Neuronal stem cell (in vitro differentiated cells): ENCODE data around the gene CARD6.
"Not testable (repeated sequence)": the region's sequence is repeated elsewhere in the genome, so short reads cannot be mapped to it uniquely, and the experiment has no call there.

Experiments used
- DNase-seq: peaks from one replicate; pipeline ENCODE4 v3.0.0-alpha.2; 2013; ENCODE audit warnings: low spot score
- H2AFZ ChIP-seq: one replicate; pipeline ENCODE4 v1.6.1; 2013; ENCODE audit warnings: mild to moderate bottlenecking, low read length, inconsistent platforms
- H2AK5ac ChIP-seq: 2 replicates; pipeline ENCODE4 v1.6.1; 2013; ENCODE audit warnings: low read depth, mild to moderate bottlenecking, inconsistent platforms, low read length, moderate library complexity, mixed read lengths
- H2BK120ac ChIP-seq: 2 replicates; pipeline ENCODE4 v1.6.1; 2013; ENCODE audit warnings: low read depth, mild to moderate bottlenecking, inconsistent platforms, low read length, moderate library complexity, mixed read lengths
- H2BK12ac ChIP-seq: one replicate; pipeline ENCODE4 v1.6.1; 2013; ENCODE audit warnings: low read length, inconsistent platforms
- H2BK15ac ChIP-seq: 2 replicates; pipeline ENCODE4 v1.6.1; 2013; ENCODE audit warnings: mild to moderate bottlenecking, low read length, inconsistent platforms, mixed read lengths
- H2BK5ac ChIP-seq: one replicate; pipeline ENCODE4 v1.6.1; 2013; ENCODE audit warnings: inconsistent platforms, mild to moderate bottlenecking, low read length, moderate library complexity
- H3K14ac ChIP-seq: one replicate; pipeline ENCODE4 v1.6.1; 2013; ENCODE audit warnings: low read length, inconsistent platforms
- H3K18ac ChIP-seq: 2 replicates; pipeline ENCODE4 v1.6.1; 2013; ENCODE audit warnings: low read length, inconsistent platforms
- H3K23ac ChIP-seq: 2 replicates; pipeline ENCODE4 v1.6.1; 2013; ENCODE audit warnings: low read depth, mild to moderate bottlenecking, mixed read lengths, low read length, inconsistent platforms; ENCODE audit not compliant: poor library complexity
- H3K27ac ChIP-seq: replicated peaks from 3 replicates; pipeline ENCODE4 v1.5.1; 2013; ENCODE audit warnings: low read length, inconsistent platforms
- H3K27me3 ChIP-seq, 3 experiments: 2 replicates each; pipeline ENCODE4 v1.6.1; 2013; ENCODE audit warnings: low read length in 3 of 3, mild to moderate bottlenecking in 2 of 3, inconsistent platforms in 1 of 3, low read depth in 1 of 3, mixed read lengths in 1 of 3, moderate library complexity in 1 of 3; ENCODE audit not compliant: control insufficient read depth in 3 of 3, insufficient read depth in 3 of 3
- H3K36me3 ChIP-seq, 2 donors: replicated peaks in 1 of 2; 2 replicates each; pipeline ENCODE4 v1.6.1; 2013; ENCODE audit warnings: low read length in 2 of 2; ENCODE audit not compliant: control insufficient read depth in 2 of 2, insufficient read depth in 2 of 2
- H3K4ac ChIP-seq: 2 replicates; pipeline ENCODE4 v1.6.1; 2013; ENCODE audit warnings: inconsistent platforms, mild to moderate bottlenecking, low read length, moderate library complexity
- H3K4me1 ChIP-seq, 2 donors: 1 replicate in 1 of 2; 2 replicates in 1 of 2; pipeline ENCODE4 v1.6.1; 2013; ENCODE audit warnings: low read length in 2 of 2, low read depth in 1 of 2; ENCODE audit not compliant: control insufficient read depth in 2 of 2, insufficient read depth in 1 of 2
- H3K4me2 ChIP-seq: one replicate; pipeline ENCODE4 v1.6.1; 2013; ENCODE audit warnings: mild to moderate bottlenecking, low read length, inconsistent platforms; ENCODE audit not compliant: insufficient read depth, poor library complexity, severe bottlenecking
- H3K4me3 ChIP-seq, 2 donors: 2 replicates each; pipeline ENCODE4 v1.5.1; 2013; ENCODE audit warnings: low read length in 2 of 2, mild to moderate bottlenecking in 2 of 2, inconsistent platforms in 1 of 2, moderate library complexity in 1 of 2
- H3K79me1 ChIP-seq: one replicate; pipeline ENCODE4 v1.6.1; 2013; ENCODE audit warnings: low read depth, mild to moderate bottlenecking, inconsistent platforms, low read length, moderate library complexity
- H3K9ac ChIP-seq: one replicate; pipeline ENCODE4 v1.6.1; 2013; ENCODE audit warnings: mild to moderate bottlenecking, low read depth, low read length, inconsistent platforms; ENCODE audit not compliant: poor library complexity
- H3K9me3 ChIP-seq, 2 donors: replicated peaks in 1 of 2; 2 replicates each; pipeline versions ENCODE3 to v1.6.1; 2013; ENCODE audit warnings: low read length in 2 of 2, mild to moderate bottlenecking in 2 of 2, inconsistent platforms in 1 of 2, low read depth in 1 of 2, mixed read lengths in 1 of 2, moderate library complexity in 1 of 2; ENCODE audit not compliant: control insufficient read depth in 2 of 2, insufficient read depth in 1 of 2
- H4K8ac ChIP-seq: one replicate; pipeline ENCODE4 v1.6.1; 2013; ENCODE audit warnings: low read depth, mild to moderate bottlenecking, inconsistent platforms, low read length, moderate library complexity
- H4K91ac ChIP-seq: one replicate; pipeline ENCODE4 v1.6.1; 2013; ENCODE audit warnings: low read length, low read depth, mild to moderate bottlenecking, inconsistent platforms; ENCODE audit not compliant: poor library complexity
- WGBS, 2 donors: extraction: QIAGEN DNeasy Blood & Tissue Kit; methylation state at CpG; one replicate each; pipeline ENCODE4 v1.1.7; 2013; ENCODE audit warnings: missing lambda C conversion rate in 2 of 2, mixed read lengths in 1 of 2; ENCODE audit not compliant: insufficient read length in 2 of 2, insufficient replicate concordance in 1 of 2; ENCODE audit errors: extremely low coverage in 2 of 2; 5-methylcytosine and 5-hydroxymethylcytosine counted together

The CARD6 gene

DNA sequence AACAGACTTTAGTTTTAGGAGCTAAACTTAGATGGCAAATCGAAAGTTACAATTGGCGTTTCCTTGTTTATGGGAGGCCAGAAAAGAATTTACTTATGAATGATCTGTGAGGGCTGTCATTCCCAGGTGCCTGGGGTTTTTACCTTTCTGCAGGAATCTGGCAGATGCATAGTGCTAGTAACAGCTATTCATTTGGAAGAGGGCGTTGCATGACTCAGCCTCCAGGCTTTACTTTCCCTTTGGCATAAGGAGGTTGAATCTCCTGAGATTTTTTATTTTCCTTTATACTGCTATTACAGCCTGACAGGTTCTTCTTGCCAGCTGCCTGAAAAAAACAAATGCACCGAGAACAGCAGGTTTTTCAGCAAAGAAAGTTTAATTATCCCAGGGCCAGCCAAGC lies 30.0 kb downstream of the CARD6 start:
- H2AFZ ChIP-seq: no peak overlapping the region
- no peak overlapping the region for H3K9ac ChIP-seq
- H3K4me3 ChIP-seq: no peak overlapping the region
- H4K91ac ChIP-seq: no peak overlapping the region
- H3K79me1 ChIP-seq: no peaks in the 10 kb centered on the region
- H4K8ac ChIP-seq: no peak overlapping the region
- DNase-seq: no peak
- H3K4me1 ChIP-seq: no peaks in the 10 kb centered on the region
- no peak overlapping the region for H3K4ac ChIP-seq
- no peak overlapping the region for H3K27ac ChIP-seq
- no peak overlapping the region for H2BK120ac ChIP-seq
- H3K23ac ChIP-seq: no peak overlapping the region
- H2BK12ac ChIP-seq: no peak overlapping the region
- no CpG with 5 or more reads among the region's 4 CpGs for WGBS, 2 donors
- no peaks in the 10 kb centered on the region for H3K9me3 ChIP-seq
- H3K4me2 ChIP-seq: no peak overlapping the region
- no peaks in the 10 kb centered on the region for H3K36me3 ChIP-seq
- no peak overlapping the region for H2BK15ac ChIP-seq
- no peak overlapping the region for H3K14ac ChIP-seq
- H3K27me3 ChIP-seq: no peaks in the 10 kb centered on the region
- no peak overlapping the region for H3K18ac ChIP-seq
- H2BK5ac ChIP-seq: no peak overlapping the region
- H2AK5ac ChIP-seq: no peak overlapping the region

DNA sequence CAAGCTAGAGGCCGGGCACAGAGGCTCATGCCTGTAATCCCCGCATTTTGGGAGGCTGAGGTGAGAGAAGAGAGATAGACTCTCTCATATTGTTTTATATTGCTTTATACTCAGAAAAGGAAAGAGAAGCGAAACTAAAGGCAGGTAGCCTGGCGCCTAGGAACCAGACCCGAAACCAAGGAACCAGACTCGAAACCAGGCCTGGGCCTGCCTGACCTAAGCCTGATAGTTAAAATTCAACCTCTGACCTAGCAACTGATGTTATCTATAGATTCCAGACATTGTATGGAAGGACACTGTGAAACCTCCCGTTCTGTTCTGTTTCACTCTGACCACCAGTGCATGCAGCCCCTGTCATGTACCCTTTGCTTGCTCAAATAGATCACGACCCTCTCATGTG lies 31.1 kb downstream of the CARD6 start:
- H4K8ac ChIP-seq, H3K4ac ChIP-seq: not testable (repeated sequence)

DNA sequence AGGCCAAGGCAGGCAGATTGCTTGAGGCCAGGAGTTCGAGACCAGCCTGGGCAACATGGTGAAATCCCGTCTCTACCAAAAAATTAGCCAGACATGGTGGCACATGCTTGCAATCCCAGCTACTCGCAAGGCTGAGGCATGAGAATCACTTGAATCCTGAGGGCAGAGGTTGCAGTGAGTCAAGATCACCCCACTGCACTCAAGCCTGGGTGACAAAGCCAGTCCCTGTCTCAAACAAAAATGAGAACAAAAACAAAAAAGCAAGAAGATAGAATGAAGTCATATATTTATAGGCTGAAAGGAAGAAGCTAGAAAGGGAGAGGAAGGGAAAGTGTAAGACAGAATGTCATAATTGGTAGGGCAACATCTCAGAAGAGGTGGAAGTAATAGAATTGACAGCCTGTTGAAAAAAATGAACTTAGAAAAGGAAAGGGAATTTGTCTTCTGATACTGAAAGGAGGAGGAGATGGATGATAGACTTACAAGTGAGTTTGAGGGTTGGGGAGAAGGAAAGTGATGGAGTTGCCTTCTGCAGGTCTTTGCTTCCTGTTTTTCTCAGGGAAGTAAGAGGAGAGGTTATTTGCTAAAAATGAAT lies 32.2 kb downstream of the CARD6 start:
- Histone ChIP-seq H3K18ac (no peak overlapping the region), H4K8ac (no peak overlapping the region), H3K14ac (no peak overlapping the region), H3K23ac (no peak overlapping the region), H2BK15ac (no peak overlapping the region), H3K9ac (no peak overlapping the region), H3K79me1 (no peaks in the 10 kb centered on the region), H4K91ac (no peak overlapping the region), H2BK120ac (no peak overlapping the region), H3K9me3 (no peaks in the 10 kb centered on the region), H2AFZ (no peak overlapping the region), H2BK12ac (no peak overlapping the region), H3K4me3 (no peak overlapping the region), H2BK5ac (no peak overlapping the region), H3K4me1 (no peaks in the 10 kb centered on the region), H2AK5ac (no peak overlapping the region), H3K27me3 (no peaks in the 10 kb centered on the region), H3K4me2 (no peak overlapping the region), H3K4ac (no peak overlapping the region), H3K36me3 (no peaks in the 10 kb centered on the region), H3K27ac (no peak overlapping the region)
- no CpG with 5 or more reads among the region's 3 CpGs for WGBS, 2 donors
- DNase-seq: no peak

More for the DNA sequence above, 31.1 kb downstream of the CARD6 start:
- H2AFZ ChIP-seq, H2BK120ac ChIP-seq, H2BK12ac ChIP-seq, H3K36me3 ChIP-seq, H3K4me1 ChIP-seq, H3K4me2 ChIP-seq, H3K79me1 ChIP-seq, H2BK15ac ChIP-seq, H4K91ac ChIP-seq, H3K14ac ChIP-seq, H3K27me3 ChIP-seq, H3K9me3 ChIP-seq, H2AK5ac ChIP-seq, H3K18ac ChIP-seq, H3K9ac ChIP-seq, H3K23ac ChIP-seq, H3K27ac ChIP-seq, DNase-seq, H2BK5ac ChIP-seq, H3K4me3 ChIP-seq: not testable (repeated sequence)
- no CpG with 5 or more reads among the region's 8 CpGs for whole genome bisulfite sequencing, 2 donors

DNA sequence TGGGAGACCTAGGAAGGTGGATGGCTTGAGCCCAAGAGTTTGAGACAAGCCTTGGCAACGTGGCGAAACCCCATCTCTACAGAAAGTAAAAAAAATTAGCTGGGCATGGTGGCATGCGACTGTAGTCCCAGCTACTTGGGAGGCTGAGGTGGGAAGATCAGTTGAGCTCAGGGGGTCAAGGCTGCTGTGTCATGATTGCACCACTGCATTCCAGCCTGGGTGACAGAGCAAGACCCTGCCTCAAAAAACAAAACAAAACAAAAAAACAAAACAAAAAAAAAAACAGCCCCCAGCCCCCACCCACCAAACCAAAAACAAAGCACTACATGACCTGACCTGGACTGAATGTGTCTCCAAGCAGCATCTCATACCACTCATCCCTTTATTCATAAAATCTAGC lies 34.8 kb downstream of the CARD6 start:
- no peak overlapping the region for H2BK5ac ChIP-seq
- no peaks in the 10 kb centered on the region for H3K27me3 ChIP-seq
- H2BK15ac ChIP-seq: no peak overlapping the region
- no peaks in the 10 kb centered on the region for H3K79me1 ChIP-seq
- no peak overlapping the region for H2BK12ac ChIP-seq
- no peaks in the 10 kb centered on the region for H3K36me3 ChIP-seq
- H3K4me2 ChIP-seq: no peak overlapping the region
- H2AFZ ChIP-seq: no peak overlapping the region
- no peak overlapping the region for H2AK5ac ChIP-seq
- no peak overlapping the region for H3K18ac ChIP-seq
- no CpG with 5 or more reads among the region's 3 CpGs for WGBS, 2 donors
- H3K14ac ChIP-seq: no peak overlapping the region
- DNase-seq: no peak
- no peaks in the 10 kb centered on the region for H3K4me1 ChIP-seq
- H3K23ac ChIP-seq: no peak overlapping the region
- no peak overlapping the region for H4K91ac ChIP-seq
- no peak overlapping the region for H3K4me3 ChIP-seq
- H2BK120ac ChIP-seq: no peak overlapping the region
- no peak overlapping the region for H4K8ac ChIP-seq
- no peak overlapping the region for H3K9ac ChIP-seq
- no peaks in the 10 kb centered on the region for H3K9me3 ChIP-seq
- H3K27ac ChIP-seq: no peak overlapping the region
- no peak overlapping the region for H3K4ac ChIP-seq
